HepG2 (cell line): ENCODE measurements around the gene MAPK13. TPM values are rescaled to one million over a fixed set of nuclear protein-coding genes. Genes with fewer than 3 reads are reported as not detected.
A peak's percentile ranks its signal among the peaks of the same experiment; 100 is the strongest.

ENCODE experiments used
- ATAC-seq: fragments of 200-7000 bp; cut with Tn5 transposase; 3 replicates; pipeline ENCODE4 v1.9.1; 2020; ENCODE audit warnings: mild to moderate bottlenecking, moderate library complexity
- BruUV-seq: library from RNA; stranded (reverse); fragments of 400-500 nt; replicated peaks from 2 replicates; lab custom pipeline; 2021; lab: Mats Ljungman, UMichigan
- CTCF ChIA-PET: fragments of 300-600 bp; formaldehyde crosslinking; extraction: SDS; loops from one replicate; lab custom pipeline; 2021; ENCODE audit warnings: low total read pairs, inconsistent platforms, low intra/inter-chr PET ratio; lab: Yijun Ruan, JAX
- POLR2A ChIA-PET: fragments of 350-600 bp; sonication (Branson Sonifier 250); formaldehyde crosslinking; loops from one replicate; lab custom pipeline; 2020; ENCODE audit warnings: antibody characterized with exemption, inconsistent platforms; lab: Yijun Ruan, JAX
- DNase-seq: peaks from one replicate; pipeline ENCODE4 v3.0.0-alpha.2; 2015; ENCODE audit warnings: low spot score
- FAIRE-seq: peaks from 3 replicates; lab custom pipeline; 2011; peaks lifted over from hg19 to GRCh38; lab: Jason Lieb, UNC
- H2AFZ ChIP-seq: one replicate; pipeline ENCODE4 v1.6.1; 2011; ENCODE audit warnings: low read length, inconsistent platforms
- H3K27ac ChIP-seq: fragments of 300-600 bp; 3 replicates; pipeline ENCODE4 v1.8.0; 2011; ENCODE audit warnings: mixed run types, mild to moderate bottlenecking, mixed read lengths, low read length, inconsistent platforms; ENCODE audit not compliant: insufficient read depth; ENCODE audit errors: extremely low read length
- H3K27me3 ChIP-seq, 2 experiments: fragments of 200-600 bp in 1 of 2; 2 replicates in 1 of 2; 3 replicates in 1 of 2; pipeline versions ENCODE4 v1.6.0 to v1.8.0; 2011; ENCODE audit warnings: low read length in 2 of 2, mild to moderate bottlenecking in 2 of 2, moderate library complexity in 2 of 2, inconsistent platforms in 1 of 2; ENCODE audit not compliant: insufficient read depth in 2 of 2, control insufficient read depth in 1 of 2
- H3K36me3 ChIP-seq, 2 experiments: fragments of 200-600 bp in 1 of 2; replicated peaks in 1 of 2; 2 replicates in 1 of 2; 3 replicates in 1 of 2; pipeline versions ENCODE4 v1.5.1 to v1.8.0; 2011; ENCODE audit warnings: low read length in 2 of 2, inconsistent platforms in 1 of 2; ENCODE audit not compliant: insufficient read depth in 2 of 2, control insufficient read depth in 1 of 2
- H3K4me1 ChIP-seq: 2 replicates; pipeline ENCODE4 v1.5.1; 2012; ENCODE audit warnings: low read length, inconsistent platforms; ENCODE audit not compliant: insufficient read depth
- H3K4me2 ChIP-seq: 2 replicates; pipeline ENCODE4 v1.6.0; 2011; ENCODE audit warnings: low read depth, low read length, inconsistent platforms
- H3K4me3 ChIP-seq, 3 experiments: fragments of 200-600 bp in 1 of 3; sonication (generic), shearing (Covaris generic) in 1 of 3; replicated peaks in 1 of 3; 2 replicates each; pipeline ENCODE4 v1.5.1; 2011 to 2016; ENCODE audit warnings: low read length in 3 of 3, inconsistent platforms in 2 of 3, low read depth in 2 of 3, mild to moderate bottlenecking in 2 of 3, control low read depth in 1 of 3, mixed read lengths in 1 of 3; ENCODE audit not compliant: insufficient read depth in 1 of 3
- H3K79me2 ChIP-seq: one replicate; pipeline ENCODE4 v1.6.1; 2011; ENCODE audit warnings: low read length, inconsistent platforms; ENCODE audit not compliant: insufficient read depth
- H3K9ac ChIP-seq: 2 replicates; pipeline ENCODE4 v1.6.0; 2011; ENCODE audit warnings: mild to moderate bottlenecking, low read depth, low read length, inconsistent platforms; ENCODE audit not compliant: insufficient read depth
- H3K9me3 ChIP-seq: 2 replicates; pipeline ENCODE4 v1.5.1; 2012; ENCODE audit warnings: mild to moderate bottlenecking, low read length
- H4K20me1 ChIP-seq: 2 replicates; pipeline ENCODE4 v1.6.0; 2011; ENCODE audit warnings: inconsistent platforms, mild to moderate bottlenecking, low read length, moderate library complexity; ENCODE audit not compliant: insufficient read depth
- ARID3A ChIP-seq: IDR thresholded peaks from 2 replicates; pipeline ENCODE4 v1.6.1; 2012; ENCODE audit warnings: low read depth, low read length, improper control_type of control experiment
- CEBPB ChIP-seq: IDR thresholded peaks from 2 replicates; pipeline ENCODE4 v1.6.1; 2011; ENCODE audit warnings: low read depth, low read length, improper control_type of control experiment, borderline replicate concordance
- HNRNPK ChIP-seq: fragments of 200-400 bp; formaldehyde crosslinking; IDR thresholded peaks from 2 replicates; pipeline ENCODE4 v1.6.1; 2018; ENCODE audit warnings: low read length, low read depth, moderate library complexity, mild to moderate bottlenecking; ENCODE audit not compliant: poor library complexity, severe bottlenecking
- SOX6 ChIP-seq, 2 experiments: fragments of 450-650 bp in 1 of 2; sonication (generic) in 1 of 2; formaldehyde crosslinking in 1 of 2; IDR thresholded peaks; 2 replicates each; pipeline versions ENCODE4 v1.4.0 to v1.6.1; 2017 to 2020; ENCODE audit warnings: antibody characterized with exemption in 1 of 2, mild to moderate bottlenecking in 1 of 2, missing genetic modification reagents in 1 of 2
- ZNF30 ChIP-seq: sonication (generic); formaldehyde crosslinking; IDR thresholded peaks from 2 replicates; pipeline ENCODE4 v1.5.0; 2020; ENCODE audit warnings: mild to moderate bottlenecking, missing genetic modification reagents
- ZNF34 ChIP-seq: sonication (generic); formaldehyde crosslinking; IDR thresholded peaks from 2 replicates; pipeline ENCODE4 v1.4.0; 2020; ENCODE audit warnings: mild to moderate bottlenecking, missing genetic modification reagents, borderline replicate concordance
- WGBS: methylation state at CpG from one replicate; pipeline ENCODE4 v1.1.6; 2017; ENCODE audit warnings: low lambda C conversion rate; 5-methylcytosine and 5-hydroxymethylcytosine counted together
- in situ Hi-C: cut with HindIII; loops from 2 replicates; pipeline ENCODE4 v1.10.0; 2017; ENCODE audit warnings: low pct_unique_long_range_greater_than_20kb; ENCODE audit not compliant: extremely low pct_ligation_motif_present
- intact Hi-C: fragments of 100-400 bp; cut with micrococcal nuclease; formaldehyde crosslinking; loops from one replicate; pipeline ENCODE4 v1.10.0; 2022; ENCODE audit not compliant: unreplicated experiment
- polyA plus RNA-seq, 8 experiments: library from polyadenylated mRNA; depleted of rRNA in 3 of 8; stranded (reverse) in 7 of 8; unstranded in 1 of 8; fragments of >200 nt; fragmentation: Illumina TruSeq in 4 of 8; extraction: Trizol in 4 of 8; gene quantifications; 2 replicates each; pipeline versions ENCODE4 v1.2.1 to v1.2.3, GENCODE V29; 2011 to 2016; ENCODE audit warnings: low read depth in 4 of 8, missing spikeins in 1 of 8, mixed read lengths in 1 of 8; ENCODE audit not compliant: insufficient read depth in 1 of 8
- total RNA-seq, 5 experiments: library from RNA; depleted of rRNA; stranded (reverse); fragments of >200 nt; fragmentation: Illumina TruSeq; extraction: Trizol; gene quantifications; 2 replicates each; pipeline ENCODE4 v1.2.3, GENCODE V29; 2016; ENCODE audit warnings: low read depth in 1 of 5
- TF ChIP-seq, protein P1 (sequence below), 2 experiments: sonication (generic) in 1 of 2; formaldehyde crosslinking in 1 of 2; IDR thresholded peaks; 2 replicates each; pipeline versions ENCODE4 v1.4.0 to v1.6.1; 2018 to 2020; ENCODE audit warnings: missing genetic modification reagents in 2 of 2, borderline replicate concordance in 1 of 2, low read depth in 1 of 2, mild to moderate bottlenecking in 1 of 2, missing biosample characterization in 1 of 2

Gene MAPK13
- total and polyA plus RNA-seq, 2 of the 13 experiments (the other 11 are each of a cell fraction or from before 2014, with no cell fraction given) = 12.7 to 43.4 TPM

DNA sequence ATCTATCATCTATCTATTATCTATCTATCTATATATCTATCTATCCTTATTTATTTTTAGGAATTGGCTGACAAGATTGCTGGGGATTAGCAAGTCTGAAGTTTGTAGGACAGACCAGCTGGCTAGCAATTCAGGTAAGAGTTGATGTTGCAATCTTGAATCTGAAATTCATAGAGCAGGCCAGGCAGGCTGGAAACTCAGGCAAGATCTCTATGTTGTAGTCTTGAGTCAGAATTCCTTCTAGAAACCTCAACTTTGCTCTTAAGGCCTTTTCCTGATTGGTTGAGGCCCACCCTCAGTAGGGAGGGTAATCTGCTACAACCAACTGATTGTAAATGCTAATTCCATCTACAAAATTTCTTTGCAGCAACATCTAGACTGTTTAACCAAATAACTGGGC, 19.2 kb downstream of the MAPK13 start:
- TF ChIP-seq, protein P1, sequence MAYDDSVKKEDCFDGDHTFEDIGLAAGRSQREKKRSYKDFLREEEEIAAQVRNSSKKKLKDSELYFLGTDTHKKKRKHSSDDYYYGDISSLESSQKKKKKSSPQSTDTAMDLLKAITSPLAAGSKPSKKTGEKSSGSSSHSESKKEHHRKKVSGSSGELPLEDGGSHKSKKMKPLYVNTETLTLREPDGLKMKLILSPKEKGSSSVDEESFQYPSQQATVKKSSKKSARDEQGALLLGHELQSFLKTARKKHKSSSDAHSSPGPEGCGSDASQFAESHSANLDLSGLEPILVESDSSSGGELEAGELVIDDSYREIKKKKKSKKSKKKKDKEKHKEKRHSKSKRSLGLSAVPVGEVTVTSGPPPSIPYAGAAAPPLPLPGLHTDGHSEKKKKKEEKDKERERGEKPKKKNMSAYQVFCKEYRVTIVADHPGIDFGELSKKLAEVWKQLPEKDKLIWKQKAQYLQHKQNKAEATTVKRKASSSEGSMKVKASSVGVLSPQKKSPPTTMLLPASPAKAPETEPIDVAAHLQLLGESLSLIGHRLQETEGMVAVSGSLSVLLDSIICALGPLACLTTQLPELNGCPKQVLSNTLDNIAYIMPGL (CRISPR knock-in tag; IDR thresholded peaks at IDR 0.05; ENCODE audit: borderline replicate concordance in 1 of 2, low read depth in 1 of 2) = no peak
- peak; percentile 27; the same call in 1 of the 2 replicates for TF ChIP-seq CEBPB
- no peak overlapping the region for H3K27ac ChIP-seq
- DNase-seq = no peak
- H3K27me3 ChIP-seq = no peaks in the 10 kb centered on the region
- in situ Hi-C loops (no loop called here), intact Hi-C loops (no loop called here)
- H3K4me2 ChIP-seq = no peak overlapping the region
- no peaks in the 10 kb centered on the region for H3K36me3 ChIP-seq
- ChIA-PET POLR2A (no interaction called here), CTCF (no interaction called here)
- no peak overlapping the region for H3K9ac ChIP-seq
- no peaks in the 10 kb centered on the region for H4K20me1 ChIP-seq
- H2AFZ ChIP-seq = no peak overlapping the region
- H3K9me3 ChIP-seq = no peaks in the 10 kb centered on the region
- peaks cover 16% of the 10 kb centered on the region for H3K4me1 ChIP-seq
- no peaks in the 10 kb centered on the region for H3K79me2 ChIP-seq
- FAIRE-seq = no peak
- no peak overlapping the region for H3K4me3 ChIP-seq
- ATAC-seq = no peak
- no TSS peak for BruUV-seq

- TF ChIP-seq ARID3A (no peak), ZNF34 (CRISPR knock-in tag) (no peak), SOX6 (IDR thresholded peaks at IDR 0.05) (no peak), SOX6 (CRISPR knock-in tag; IDR thresholded peaks at IDR 0.05) (no peak), ZNF30 (CRISPR knock-in tag) (no peak), HNRNPK (peak; percentile 67)
- in situ Hi-C loops = no loop called here
- 49% methylated on average over 3 of the region's 3 CpGs for WGBS
- no peaks in the 10 kb centered on the region for H3K27me3 ChIP-seq
- POLR2A ChIA-PET = no interaction called here
- intact Hi-C loops = no loop called here
- no peaks in the 10 kb centered on the region for H3K9me3 ChIP-seq
- DNase-seq (no peak), ATAC-seq (no peak), FAIRE-seq (no peak)
- no peak overlapping the region for H3K4me3 ChIP-seq
- H3K4me1 ChIP-seq = peaks cover 16% of the 10 kb centered on the region
- BruUV-seq = no TSS peak
- H3K36me3 ChIP-seq = no peaks in the 10 kb centered on the region
- no peak overlapping the region for H3K9ac ChIP-seq
- no peak overlapping the region for H3K4me2 ChIP-seq
- CTCF ChIA-PET = no interaction called here
- H4K20me1 ChIP-seq = no peaks in the 10 kb centered on the region
- no peak overlapping the region for H3K27ac ChIP-seq
- H3K79me2 ChIP-seq = no peaks in the 10 kb centered on the region
- no peak overlapping the region for H2AFZ ChIP-seq
These were observed 20.0 kb downstream of the MAPK13 start for GRCh38 chr6:36150283-36150682.
